Smooth muscle cell (in vitro differentiated cells): ENCODE data around the gene TBX19. TPM values are rescaled to one million over a fixed set of nuclear protein-coding genes. Genes with fewer than 3 reads are reported as not detected.

Experiments
- DNase-seq: peaks from one replicate; lab custom pipeline; 2025; ENCODE audit not compliant: unreplicated experiment; lab: John Stamatoyannopoulos, UW
- H2AFZ ChIP-seq: fragments of 200-600 bp; sonication (generic); 2 replicates; pipeline ENCODE4 v1.6.0; 2016; ENCODE audit warnings: antibody characterized with exemption, low read depth, mild to moderate bottlenecking
- H3F3A ChIP-seq: fragments of 200-600 bp; sonication (generic); 2 replicates; pipeline ENCODE4 v1.6.0; 2017; ENCODE audit warnings: antibody characterized with exemption, low read depth
- H3K27ac ChIP-seq: fragments of 200-600 bp; sonication (generic); 2 replicates; pipeline ENCODE4 v1.5.1; 2016; ENCODE audit warnings: low read depth, mild to moderate bottlenecking
- H3K27me3 ChIP-seq: fragments of 200-600 bp; sonication (generic); 2 replicates; pipeline ENCODE4 v1.6.1; 2016; ENCODE audit warnings: low read depth, mild to moderate bottlenecking
- H3K36me3 ChIP-seq: fragments of 200-600 bp; sonication (generic); 2 replicates; pipeline ENCODE4 v1.5.1; 2016; ENCODE audit warnings: low read depth
- H3K4me1 ChIP-seq: fragments of 200-600 bp; sonication (generic); 2 replicates; pipeline ENCODE4 v1.5.1; 2016; ENCODE audit warnings: low read depth
- H3K4me2 ChIP-seq: fragments of 200-600 bp; sonication (generic); 2 replicates; pipeline ENCODE4 v1.6.0; 2016; ENCODE audit warnings: mild to moderate bottlenecking
- H3K4me3 ChIP-seq: fragments of 200-600 bp; sonication (generic); 2 replicates; pipeline ENCODE4 v1.5.1; 2016; ENCODE audit warnings: mild to moderate bottlenecking
- H3K79me2 ChIP-seq: fragments of 200-600 bp; sonication (generic); 2 replicates; pipeline ENCODE4 v1.6.0; 2016; ENCODE audit warnings: low read depth, mild to moderate bottlenecking
- H3K9ac ChIP-seq: fragments of 200-600 bp; sonication (generic); 2 replicates; pipeline ENCODE4 v1.6.0; 2016; ENCODE audit warnings: low read depth
- H3K9me3 ChIP-seq: fragments of 200-600 bp; sonication (generic); replicated peaks from 2 replicates; pipeline ENCODE4 v1.5.1; 2016; ENCODE audit warnings: low read depth
- H4K20me1 ChIP-seq: fragments of 200-600 bp; sonication (generic); 2 replicates; pipeline ENCODE4 v1.6.0; 2016; ENCODE audit warnings: low read depth
- WGBS: methylation state at CpG from one replicate; pipeline ENCODE4 v1.1.7; 2016; ENCODE audit warnings: low lambda C conversion rate; 5-methylcytosine and 5-hydroxymethylcytosine counted together
- polyA plus RNA-seq: library from polyadenylated mRNA; unstranded; fragments of >200 nt; fragmentation: Nextera tagmentation; extraction: Ambion mirVana; gene quantifications from 2 replicates; pipeline ENCODE4 v1.2.1, GENCODE V29; 2016
- total RNA-seq: library from RNA; depleted of rRNA; stranded (reverse); fragments of >200 nt; gene quantifications from 2 replicates; pipeline ENCODE4 v1.2.3, GENCODE V29; 2014
- TF ChIP-seq, protein P1 (sequence below): fragments of 200-600 bp; sonication (generic); IDR thresholded peaks from 2 replicates; pipeline ENCODE4 v1.5.1; 2017; ENCODE audit warnings: borderline replicate concordance, mild to moderate bottlenecking, antibody characterized with exemption; ENCODE audit not compliant: insufficient read depth, poor library complexity, severe bottlenecking

TBX19 gene
- total and polyA plus RNA-seq, 2 experiments from 2014 or later: 0.47 to 3.9 TPM

DNA sequence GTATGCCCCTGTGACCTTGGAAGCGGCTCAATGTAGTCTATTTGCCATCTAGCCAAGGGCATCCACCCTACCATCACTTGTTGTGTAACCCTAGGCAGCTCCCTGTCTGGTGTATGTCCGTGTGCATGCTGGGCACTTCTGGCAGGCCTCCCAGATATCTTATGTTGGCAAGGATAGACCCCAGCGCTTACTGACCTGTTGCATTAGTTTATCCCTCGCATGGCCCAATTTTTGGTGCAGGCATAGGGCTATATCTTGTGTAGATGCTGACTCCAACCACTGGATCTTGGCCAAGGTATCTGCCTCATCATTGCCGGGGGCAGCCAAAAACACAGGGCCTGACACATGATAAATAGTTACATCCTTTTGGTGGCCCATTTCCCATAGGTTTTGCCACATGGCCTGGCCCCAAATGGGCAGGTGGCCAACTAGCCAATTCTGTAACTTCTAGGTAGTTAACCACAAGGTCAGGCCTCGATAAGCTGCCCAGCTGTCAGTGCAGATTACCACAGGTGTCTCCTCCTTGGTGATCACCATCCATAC, 14.0 kb upstream of the TBX19 start:
- Histone ChIP-seq H3K27me3 (no peaks in the 10 kb centered on the region), H3K4me1 (no peaks in the 10 kb centered on the region), H3K9me3 (no peaks in the 10 kb centered on the region), H3K36me3 (no peaks in the 10 kb centered on the region), H3K79me2 (no peaks in the 10 kb centered on the region), H4K20me1 (peaks cover under 1% of the 10 kb centered on the region), H3F3A (no peaks in the 10 kb centered on the region), H2AFZ (no peak overlapping the region), H3K27ac (no peak overlapping the region), H3K4me2 (no peak overlapping the region), H3K9ac (no peak overlapping the region), H3K4me3 (no peak overlapping the region)
- no peak for DNase-seq
- TF ChIP-seq, protein P1, sequence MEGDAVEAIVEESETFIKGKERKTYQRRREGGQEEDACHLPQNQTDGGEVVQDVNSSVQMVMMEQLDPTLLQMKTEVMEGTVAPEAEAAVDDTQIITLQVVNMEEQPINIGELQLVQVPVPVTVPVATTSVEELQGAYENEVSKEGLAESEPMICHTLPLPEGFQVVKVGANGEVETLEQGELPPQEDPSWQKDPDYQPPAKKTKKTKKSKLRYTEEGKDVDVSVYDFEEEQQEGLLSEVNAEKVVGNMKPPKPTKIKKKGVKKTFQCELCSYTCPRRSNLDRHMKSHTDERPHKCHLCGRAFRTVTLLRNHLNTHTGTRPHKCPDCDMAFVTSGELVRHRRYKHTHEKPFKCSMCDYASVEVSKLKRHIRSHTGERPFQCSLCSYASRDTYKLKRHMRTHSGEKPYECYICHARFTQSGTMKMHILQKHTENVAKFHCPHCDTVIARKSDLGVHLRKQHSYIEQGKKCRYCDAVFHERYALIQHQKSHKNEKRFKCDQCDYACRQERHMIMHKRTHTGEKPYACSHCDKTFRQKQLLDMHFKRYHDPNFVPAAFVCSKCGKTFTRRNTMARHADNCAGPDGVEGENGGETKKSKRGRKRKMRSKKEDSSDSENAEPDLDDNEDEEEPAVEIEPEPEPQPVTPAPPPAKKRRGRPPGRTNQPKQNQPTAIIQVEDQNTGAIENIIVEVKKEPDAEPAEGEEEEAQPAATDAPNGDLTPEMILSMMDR: no peak
- 96% methylated on average over 6 of the region's 6 CpGs for WGBS

DNA sequence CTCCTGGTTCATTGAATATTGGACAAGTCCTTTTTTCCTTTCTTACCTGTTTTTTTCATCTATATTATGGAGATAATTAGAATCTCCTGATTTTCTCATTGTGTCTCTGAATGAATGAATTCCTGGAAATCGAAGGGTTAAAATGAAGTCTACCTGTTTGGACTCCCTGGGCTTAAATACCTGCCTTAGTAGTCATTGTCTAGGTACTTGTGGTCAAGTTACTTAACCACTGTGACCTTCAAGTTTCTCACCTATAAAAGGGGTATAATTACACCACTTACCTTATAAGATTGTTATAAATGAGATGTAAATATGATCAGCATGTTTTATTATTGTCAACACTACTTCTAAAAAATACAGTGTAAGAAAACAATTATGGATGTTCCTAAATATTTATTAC, 9.0 kb upstream of the TBX19 start:
- Histone ChIP-seq H3K9ac (no peak overlapping the region), H3K36me3 (no peaks in the 10 kb centered on the region), H3K4me2 (no peak overlapping the region), H2AFZ (no peak overlapping the region), H3K4me1 (no peaks in the 10 kb centered on the region), H3K27ac (no peak overlapping the region), H4K20me1 (no peaks in the 10 kb centered on the region), H3K4me3 (no peak overlapping the region), H3K79me2 (no peaks in the 10 kb centered on the region), H3K9me3 (peaks cover 2% of the 10 kb centered on the region), H3K27me3 (no peaks in the 10 kb centered on the region), H3F3A (no peaks in the 10 kb centered on the region)
- TF ChIP-seq, protein P1: no peak
- no peak for DNase-seq
- WGBS: 97% methylated on average over 1 of the region's 1 CpG

DNA sequence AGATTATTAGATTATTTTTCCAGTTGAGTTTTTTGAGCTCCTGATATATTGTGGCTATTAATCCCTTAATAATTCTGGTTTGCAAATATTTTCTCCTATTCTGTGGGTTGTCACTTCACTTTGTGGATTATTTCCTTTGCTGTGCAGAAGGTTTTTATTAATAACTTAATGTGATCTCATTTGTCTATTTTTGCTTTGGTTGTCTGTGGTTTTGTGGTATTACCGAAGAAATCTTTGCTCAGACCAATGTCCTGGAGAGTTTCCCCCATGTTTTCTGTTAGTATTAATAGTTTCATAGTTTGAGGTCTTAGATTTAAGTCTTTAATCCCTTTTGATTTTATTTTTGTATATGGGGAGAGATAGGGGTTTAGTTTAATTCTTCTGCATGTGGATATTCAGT, 7.1 kb upstream of the TBX19 start:
- no peaks in the 10 kb centered on the region for H3K79me2 ChIP-seq
- no peaks in the 10 kb centered on the region for H4K20me1 ChIP-seq
- no peaks in the 10 kb centered on the region for H3K27me3 ChIP-seq
- no peak overlapping the region for H3K4me3 ChIP-seq
- no peak overlapping the region for H3K9ac ChIP-seq
- H3K4me2 ChIP-seq: no peak overlapping the region
- TF ChIP-seq, protein P1: no peak
- no peak for DNase-seq
- no peak overlapping the region for H3K27ac ChIP-seq
- H3K9me3 ChIP-seq: peaks cover 5% of the 10 kb centered on the region
- 46% methylated on average over 1 of the region's 1 CpG for WGBS
- no peaks in the 10 kb centered on the region for H3K36me3 ChIP-seq
- H3F3A ChIP-seq: no peaks in the 10 kb centered on the region
- H2AFZ ChIP-seq: no peak overlapping the region
- no peaks in the 10 kb centered on the region for H3K4me1 ChIP-seq

DNA sequence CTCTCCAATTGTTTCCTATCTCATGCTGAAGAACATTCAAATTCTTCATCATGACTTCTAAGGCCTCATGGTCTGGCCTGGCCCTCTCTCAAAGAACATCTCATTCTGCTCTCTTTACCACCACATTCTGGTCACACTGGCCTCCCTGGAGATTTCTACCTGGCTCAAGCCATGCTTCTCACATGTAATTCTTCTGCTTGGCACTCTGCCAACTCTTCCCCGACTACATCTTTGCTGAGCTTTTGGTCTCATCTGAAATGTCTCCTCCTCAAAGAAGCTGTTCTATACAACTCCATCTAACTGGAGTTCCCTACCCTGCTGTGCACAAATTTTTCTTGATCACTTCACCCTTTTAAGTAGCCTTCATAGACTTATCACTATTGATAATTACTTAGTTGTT, 1.4 kb upstream of the TBX19 start:
- no peak overlapping the region for H2AFZ ChIP-seq
- H3K9ac ChIP-seq: no peak overlapping the region
- 95% methylated on average over 1 of the region's 1 CpG for WGBS
- no peak overlapping the region for H3K27ac ChIP-seq
- TF ChIP-seq, protein P1: no peak
- no peak overlapping the region for H3K4me3 ChIP-seq
- H4K20me1 ChIP-seq: no peaks in the 10 kb centered on the region
- no peaks in the 10 kb centered on the region for H3K79me2 ChIP-seq
- peaks cover 5% of the 10 kb centered on the region for H3K9me3 ChIP-seq
- H3K27me3 ChIP-seq: no peaks in the 10 kb centered on the region
- DNase-seq: no peak
- H3K36me3 ChIP-seq: no peaks in the 10 kb centered on the region
- H3K4me2 ChIP-seq: no peak overlapping the region
- no peaks in the 10 kb centered on the region for H3K4me1 ChIP-seq
- H3F3A ChIP-seq: no peaks in the 10 kb centered on the region
